ENCODE results near the gene MBOAT1. TPM values are rescaled to one million over a fixed set of nuclear protein-coding genes. Genes with fewer than 3 reads are reported as not detected.

MBOAT1 gene
- total and polyA plus RNA-seq, 2 of the 13 experiments (the other 11 are each of a cell fraction or from before 2014, with no cell fraction given): not detected

GRCh38 chr6:20200761-20201630 is 11.3 kb downstream of the MBOAT1 start:
- no peaks in the 10 kb centered on the region for H3K36me3 ChIP-seq (replicated peaks in 1 of 2; ENCODE audit: control insufficient read depth in 1 of 2, insufficient read depth in 2 of 2, low read length in 2 of 2)
- H3K27me3 ChIP-seq (ENCODE audit: control insufficient read depth in 1 of 2, insufficient read depth in 2 of 2, low read length in 2 of 2): no peaks in the 10 kb centered on the region
- FAIRE-seq (no peak), DNase-seq (ENCODE audit: low spot score) (no peak), ATAC-seq (no peak; the same call in 2 of the 3 replicates)
- no peaks in the 10 kb centered on the region for H3K9me3 ChIP-seq (ENCODE audit: low read length)
- H3K9ac ChIP-seq (ENCODE audit: insufficient read depth, low read depth, low read length): no peak overlapping the region
- no TSS peak for BruUV-seq (replicated peaks)
- no peak overlapping the region for H2AFZ ChIP-seq (ENCODE audit: low read length)
- in situ Hi-C loops (cut with HindIII; ENCODE audit: extremely low pct_ligation_motif_present, low pct_unique_long_range_greater_than_20kb): no loop called here
- H3K79me2 ChIP-seq (ENCODE audit: insufficient read depth, low read length): no peaks in the 10 kb centered on the region
- WGBS (ENCODE audit: low lambda C conversion rate): 23% methylated on average over 8 of the region's 8 CpGs
- no peaks in the 10 kb centered on the region for H3K4me1 ChIP-seq (ENCODE audit: insufficient read depth, low read length)
- H4K20me1 ChIP-seq (ENCODE audit: insufficient read depth, low read length): no peaks in the 10 kb centered on the region
- H3K4me3 ChIP-seq (replicated peaks in 1 of 3; ENCODE audit: insufficient read depth in 1 of 3, low read depth in 2 of 3, low read length in 3 of 3): no peak overlapping the region
- no peak overlapping the region for H3K4me2 ChIP-seq (ENCODE audit: low read depth, low read length)
- intact Hi-C loops (cut with micrococcal nuclease; ENCODE audit: unreplicated experiment): no loop called here
- H3K27ac ChIP-seq (ENCODE audit: extremely low read length, insufficient read depth, low read length): no peak overlapping the region
- ChIA-PET POLR2A (no interaction called here), CTCF (ENCODE audit: low intra/inter-chr PET ratio, low total read pairs) (no interaction called here)
- TF ChIP-seq ELF4 (CRISPR knock-in tag; IDR thresholded peaks at IDR 0.05; ENCODE audit: borderline replicate concordance): no peak
- no peak for TF ChIP-seq TBL1XR1 (IDR thresholded peaks at IDR 0.05; ENCODE audit: borderline replicate concordance, low read length, partially characterized antibody)
- TF ChIP-seq ZBTB21 (CRISPR knock-in tag; IDR thresholded peaks at IDR 0.05): no peak
- no peak for TF ChIP-seq KMT2A (CRISPR knock-in tag; IDR thresholded peaks at IDR 0.05)
- no peak for TF ChIP-seq TERF1 (CRISPR knock-in tag; IDR thresholded peaks at IDR 0.05)
- TF ChIP-seq DPF2 (CRISPR knock-in tag; IDR thresholded peaks at IDR 0.05; ENCODE audit: borderline replicate concordance, low read depth): no peak
- no peak for TF ChIP-seq TEAD3 (CRISPR knock-in tag; optimal IDR thresholded peaks at IDR 0.05; ENCODE audit: borderline replicate concordance)
- TF ChIP-seq ZNF672 (CRISPR knock-in tag; IDR thresholded peaks at IDR 0.05): no peak
- no peak for TF ChIP-seq ZNF260 (CRISPR knock-in tag; IDR thresholded peaks at IDR 0.05; ENCODE audit: borderline replicate concordance, low read depth)
- TF ChIP-seq PRDM15 (CRISPR knock-in tag; IDR thresholded peaks at IDR 0.05): no peak
- no peak for TF ChIP-seq SPEN (CRISPR knock-in tag; IDR thresholded peaks at IDR 0.05; ENCODE audit: low read depth)
- no peak for TF ChIP-seq ZNF343 (CRISPR knock-in tag; IDR thresholded peaks at IDR 0.05)
- TF ChIP-seq ARID4A (CRISPR knock-in tag; IDR thresholded peaks at IDR 0.05; ENCODE audit: borderline replicate concordance): no peak
- no peak for TF ChIP-seq SETDB1 (CRISPR knock-in tag; IDR thresholded peaks at IDR 0.05; ENCODE audit: borderline replicate concordance)

All from HepG2 (cell line).